Neural crest cell (in vitro differentiated cells): ENCODE data around the gene NOP16. TPM values are rescaled to one million over a fixed set of nuclear protein-coding genes. Genes with fewer than 3 reads are reported as not detected.

Source experiments
- DNase-seq: peaks from one replicate; pipeline ENCODE4 v3.0.0; 2021; ENCODE audit warnings: low read depth, mixed read lengths, low spot score
- H3K27ac Mint-ChIP-seq: one replicate; pipeline ENCODE4 v1.8.0; 2021; ENCODE audit warnings: mild to moderate bottlenecking, mixed read lengths; ENCODE audit not compliant: unreplicated experiment
- H3K27me3 Mint-ChIP-seq: 2 replicates; pipeline ENCODE4 v1.8.0; 2021; ENCODE audit warnings: low read depth, mild to moderate bottlenecking, mixed read lengths
- H3K36me3 Mint-ChIP-seq: 2 replicates; pipeline ENCODE4 v1.8.0; 2021; ENCODE audit warnings: low read depth, mild to moderate bottlenecking, mixed read lengths
- H3K4me1 Mint-ChIP-seq: 2 replicates; pipeline ENCODE4 v1.8.0; 2021; ENCODE audit warnings: mixed read lengths
- H3K4me3 Mint-ChIP-seq: one replicate; pipeline ENCODE4 v1.8.0; 2021; ENCODE audit warnings: mild to moderate bottlenecking, mixed read lengths
- H3K9me3 Mint-ChIP-seq: 2 replicates; pipeline ENCODE4 v1.8.0; 2021; ENCODE audit warnings: mixed read lengths
- total RNA-seq: library from RNA; stranded (reverse); gene quantifications from 2 replicates; pipeline ENCODE4 v1.2.1, GENCODE V29; 2021
- TF ChIP-seq, protein P1 (sequence below): fragments of 200-600 bp; sonication (generic); conservative IDR thresholded peaks from 2 replicates; pipeline ENCODE4 v1.5.0; 2021; ENCODE audit warnings: antibody characterized with exemption, mild to moderate bottlenecking

The NOP16 gene
- total RNA-seq, 1 donor from 2014 or later: 40.9 TPM

DNA sequence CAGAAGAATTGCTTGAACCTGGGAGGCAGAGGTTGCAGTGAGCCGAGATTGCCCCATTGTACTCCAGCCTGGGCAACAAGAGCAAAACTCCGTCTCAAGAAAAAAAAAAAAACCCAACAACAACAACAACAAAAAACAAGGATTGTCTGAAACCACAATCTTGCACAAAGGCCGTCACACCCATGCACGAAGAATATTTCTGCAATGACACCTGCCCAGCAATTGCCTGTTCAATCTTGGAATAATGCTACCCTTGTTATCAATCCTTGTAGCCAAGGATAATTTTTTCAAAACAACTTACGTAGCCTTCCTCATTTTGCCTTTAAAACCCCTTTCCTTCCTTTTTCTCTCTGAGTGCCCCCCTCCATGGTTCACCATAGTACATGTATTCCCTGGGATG is 31.7 kb upstream of the NOP16 start:
- H3K27me3 Mint-ChIP-seq: peaks cover 34% of the 10 kb centered on the region
- DNase-seq: no peak
- H3K4me3 Mint-ChIP-seq: no peak overlapping the region
- no peak overlapping the region for H3K27ac Mint-ChIP-seq
- H3K4me1 Mint-ChIP-seq: peaks cover 8% of the 10 kb centered on the region
- peaks cover 2% of the 10 kb centered on the region for H3K36me3 Mint-ChIP-seq
- TF ChIP-seq, protein P1, sequence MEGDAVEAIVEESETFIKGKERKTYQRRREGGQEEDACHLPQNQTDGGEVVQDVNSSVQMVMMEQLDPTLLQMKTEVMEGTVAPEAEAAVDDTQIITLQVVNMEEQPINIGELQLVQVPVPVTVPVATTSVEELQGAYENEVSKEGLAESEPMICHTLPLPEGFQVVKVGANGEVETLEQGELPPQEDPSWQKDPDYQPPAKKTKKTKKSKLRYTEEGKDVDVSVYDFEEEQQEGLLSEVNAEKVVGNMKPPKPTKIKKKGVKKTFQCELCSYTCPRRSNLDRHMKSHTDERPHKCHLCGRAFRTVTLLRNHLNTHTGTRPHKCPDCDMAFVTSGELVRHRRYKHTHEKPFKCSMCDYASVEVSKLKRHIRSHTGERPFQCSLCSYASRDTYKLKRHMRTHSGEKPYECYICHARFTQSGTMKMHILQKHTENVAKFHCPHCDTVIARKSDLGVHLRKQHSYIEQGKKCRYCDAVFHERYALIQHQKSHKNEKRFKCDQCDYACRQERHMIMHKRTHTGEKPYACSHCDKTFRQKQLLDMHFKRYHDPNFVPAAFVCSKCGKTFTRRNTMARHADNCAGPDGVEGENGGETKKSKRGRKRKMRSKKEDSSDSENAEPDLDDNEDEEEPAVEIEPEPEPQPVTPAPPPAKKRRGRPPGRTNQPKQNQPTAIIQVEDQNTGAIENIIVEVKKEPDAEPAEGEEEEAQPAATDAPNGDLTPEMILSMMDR: no peak
- H3K9me3 Mint-ChIP-seq: peaks cover 4% of the 10 kb centered on the region

DNA sequence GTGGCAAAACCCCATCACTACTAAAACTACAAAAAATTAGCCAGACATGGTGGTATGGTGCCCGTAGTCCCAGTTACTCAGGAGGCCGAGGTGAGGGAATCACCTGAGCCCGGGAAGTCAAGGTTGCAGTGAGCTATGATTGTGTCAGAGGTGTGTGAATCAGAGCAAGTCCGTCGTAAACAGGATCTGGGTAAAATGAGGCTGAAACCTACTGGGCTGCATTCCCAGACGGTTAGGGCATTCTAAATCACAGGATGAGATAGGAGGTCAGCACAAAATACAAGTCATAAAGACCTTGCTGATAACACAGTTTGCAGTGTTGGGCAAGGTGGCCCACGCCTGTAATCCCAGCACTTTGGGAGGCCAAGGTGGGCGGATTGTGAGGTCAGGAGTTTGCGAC is 29.9 kb upstream of the NOP16 start:
- Mint-ChIP-seq H3K27ac (no peak overlapping the region), H3K4me3 (peak overlapping the region; percentile 41), H3K4me1 (peaks cover 14% of the 10 kb centered on the region), H3K9me3 (peaks cover 4% of the 10 kb centered on the region), H3K36me3 (peaks cover 2% of the 10 kb centered on the region), H3K27me3 (peaks cover 34% of the 10 kb centered on the region)
- DNase-seq: no peak
- TF ChIP-seq, protein P1: no peak

DNA sequence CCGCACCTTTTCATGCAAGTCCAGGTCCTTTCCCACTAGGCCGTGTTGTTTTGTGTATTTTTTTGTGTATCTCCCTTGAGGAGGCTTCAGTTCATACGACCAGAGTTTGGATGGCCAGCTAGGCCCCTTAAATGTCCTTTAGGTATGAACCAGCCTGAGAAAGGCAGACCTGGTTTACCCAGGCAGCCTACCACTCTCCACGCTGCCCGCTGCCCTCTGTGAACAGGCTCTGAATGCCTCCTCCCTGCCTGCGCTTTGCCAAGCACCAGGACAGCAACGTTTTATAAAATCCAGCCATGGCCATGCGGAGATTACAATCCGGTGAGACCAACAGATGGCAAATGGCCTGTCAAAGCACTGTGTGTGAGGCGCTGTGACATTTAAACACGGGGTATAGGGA is 28.6 kb upstream of the NOP16 start:
- H3K36me3 Mint-ChIP-seq: no peaks in the 10 kb centered on the region
- H3K27me3 Mint-ChIP-seq: peaks cover 26% of the 10 kb centered on the region

DNA sequence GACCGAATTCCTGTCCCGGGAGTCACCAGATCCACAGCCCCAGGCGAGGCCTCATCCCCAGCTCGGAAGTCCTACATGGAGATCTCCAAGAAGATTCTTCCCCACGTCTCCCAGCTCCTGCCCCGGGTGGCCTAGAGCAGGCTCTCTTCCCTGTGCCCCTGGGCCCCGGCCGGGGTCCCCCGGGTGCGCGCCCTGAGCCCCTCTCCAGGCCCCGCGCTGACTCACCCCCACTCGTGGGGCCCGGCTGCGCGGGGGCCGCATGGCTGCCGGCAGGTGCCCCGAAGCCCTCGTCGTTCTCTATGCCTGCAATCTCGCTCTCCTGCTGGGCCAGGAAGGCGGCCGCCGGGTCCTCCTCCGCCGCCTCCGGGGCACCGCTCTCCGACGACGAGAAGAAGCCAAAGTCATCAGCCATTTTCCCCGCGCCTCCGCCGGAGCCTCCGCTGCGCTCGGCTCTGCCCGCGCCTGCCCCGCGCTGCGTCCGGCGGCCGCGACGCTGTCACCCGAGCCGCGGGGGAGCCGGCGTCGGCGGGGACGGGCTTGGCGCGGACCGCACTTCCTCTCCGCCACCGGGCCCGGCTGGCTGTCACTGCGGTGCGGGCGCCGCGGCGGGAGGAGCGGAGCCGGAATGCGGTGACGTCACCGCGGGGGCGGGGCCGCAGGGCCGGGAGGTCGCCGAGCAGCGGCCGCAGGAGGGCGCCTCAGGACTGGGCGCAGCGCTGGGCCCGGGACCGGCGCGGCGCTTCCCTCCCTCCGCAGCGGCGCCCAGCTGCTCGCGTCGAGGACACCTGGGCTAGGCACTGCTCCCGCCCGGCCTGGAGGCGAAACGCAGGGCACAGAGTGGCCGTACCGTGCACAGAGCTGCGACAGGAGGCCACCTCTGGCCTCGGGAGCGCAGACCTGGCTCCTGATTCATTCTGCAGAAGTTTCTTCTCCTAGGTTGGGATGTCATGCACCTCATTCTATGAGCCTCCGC is 27.8 kb upstream of the NOP16 start, which contains the start of gene CLTB:
Gene CLTB (minus strand): TSS at position 588 of the 973 bp plus-strand sequence. CDS start 176 bp downstream, at position 412.
- TF ChIP-seq, protein P1: peak; percentile 74
- Mint-ChIP-seq H3K27ac (no peak within 1 kb of the TSS), H3K27me3 (peaks cover 21% of the 10 kb centered on the region), H3K4me3 (peak within 1 kb of the TSS; percentile 85), H3K9me3 (peaks cover 4% of the 10 kb centered on the region), H3K36me3 (no peaks in the 10 kb centered on the region), H3K4me1 (peaks cover 14% of the 10 kb centered on the region)
- DNase-seq: peak; percentile 72

More for the DNA sequence above, 28.6 kb upstream of the NOP16 start:
- Mint-ChIP-seq H3K9me3 (peaks cover 4% of the 10 kb centered on the region), H3K4me3 (peak overlapping the region; percentile 83), H3K27ac (no peak overlapping the region), H3K4me1 (peaks cover 14% of the 10 kb centered on the region)
- TF ChIP-seq, protein P1: no peak
- DNase-seq: no peak

DNA sequence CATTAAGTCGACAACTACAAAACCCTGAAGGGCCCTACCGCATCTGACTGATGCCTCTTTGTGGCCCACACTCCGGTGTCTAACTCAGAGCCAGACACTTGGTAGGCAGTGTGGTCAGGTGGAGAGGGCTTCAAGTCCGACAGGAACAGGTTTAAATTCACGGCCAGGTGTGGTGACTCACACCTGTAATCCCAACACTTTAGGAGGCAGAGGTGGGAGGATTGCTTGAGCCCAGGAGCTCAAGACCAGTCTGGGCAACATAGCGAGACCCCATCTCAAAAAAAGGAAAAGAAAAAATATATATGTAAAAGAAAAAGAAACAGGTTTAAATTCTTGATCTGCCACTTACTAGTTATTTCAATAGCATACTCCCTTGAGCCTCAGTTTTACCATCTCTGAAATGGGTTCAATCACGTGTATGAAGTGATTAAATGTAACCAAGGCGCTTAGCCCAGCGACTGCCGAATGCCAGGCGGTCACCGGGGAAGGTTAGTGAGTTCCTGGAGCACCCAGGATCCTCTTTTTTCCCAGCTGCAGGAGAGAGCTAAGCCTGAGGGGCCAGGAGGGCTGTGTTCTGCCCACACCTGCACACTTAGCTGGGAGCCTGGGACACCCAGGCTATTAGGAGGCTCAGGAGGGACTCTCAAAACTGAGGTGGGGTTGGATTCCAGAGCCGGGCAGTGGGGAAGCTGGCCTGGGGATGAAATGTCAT is 27.0 kb upstream of the NOP16 start:
- no peak for DNase-seq
- Mint-ChIP-seq H3K36me3 (no peaks in the 10 kb centered on the region), H3K27me3 (peaks cover 14% of the 10 kb centered on the region), H3K4me1 (peaks cover 14% of the 10 kb centered on the region), H3K9me3 (peaks cover 1% of the 10 kb centered on the region), H3K4me3 (peak overlapping the region; percentile 85), H3K27ac (no peak overlapping the region)
- TF ChIP-seq, protein P1: no peak
